ENCODE measurements around the gene HABP4.
"Not testable (repeated sequence)": the region's sequence is repeated elsewhere in the genome, so short reads cannot be mapped to it uniquely, and the experiment has no call there.

The HABP4 gene

DNA sequence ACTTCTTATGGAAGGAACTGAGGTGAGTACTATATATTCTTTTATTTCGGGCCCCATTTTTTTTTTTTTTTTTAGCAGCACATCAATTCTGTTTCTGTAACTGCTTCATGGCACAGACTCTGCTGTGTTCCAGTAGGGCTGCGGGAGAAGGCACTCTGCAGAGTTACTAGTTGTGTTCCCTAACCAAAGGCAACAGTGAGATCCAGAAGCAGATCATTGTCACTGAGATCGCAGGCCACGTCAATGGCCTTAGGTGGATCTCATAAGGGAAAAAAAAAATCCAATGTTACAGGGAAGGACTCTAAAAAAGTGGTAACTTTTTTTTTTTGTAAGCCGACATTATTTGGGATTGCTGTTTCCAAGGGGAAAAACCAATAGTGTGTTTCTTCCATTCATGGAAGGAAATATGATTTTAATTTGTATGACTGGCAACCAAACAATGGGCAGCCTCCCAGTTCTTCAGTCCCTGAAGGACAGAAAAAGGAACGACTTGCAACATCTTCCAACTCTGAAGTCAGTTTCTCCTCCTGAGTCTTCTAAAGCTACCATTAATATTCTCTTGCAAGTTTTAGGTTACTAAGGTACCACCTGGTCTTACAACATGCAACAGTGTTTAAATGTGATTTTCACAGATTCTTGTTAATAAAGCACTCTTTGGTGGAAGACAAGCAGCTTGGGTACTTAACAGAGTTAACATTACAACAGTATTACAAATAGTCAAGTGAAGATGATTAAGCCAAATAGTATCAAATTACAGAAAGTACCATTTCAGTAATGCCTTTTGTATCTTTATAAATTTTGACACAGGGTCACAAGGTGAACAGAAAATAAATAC is 52.8 kb downstream of the HABP4 start:
- TF ChIP-seq GATA1 (IDR thresholded peaks at IDR 0.05; ENCODE audit: low read depth, low read length) (no peak), POLR2A (IDR thresholded peaks at IDR 0.05; ENCODE audit: low read length) (no peak)
- DNase-seq = no peak

DNA sequence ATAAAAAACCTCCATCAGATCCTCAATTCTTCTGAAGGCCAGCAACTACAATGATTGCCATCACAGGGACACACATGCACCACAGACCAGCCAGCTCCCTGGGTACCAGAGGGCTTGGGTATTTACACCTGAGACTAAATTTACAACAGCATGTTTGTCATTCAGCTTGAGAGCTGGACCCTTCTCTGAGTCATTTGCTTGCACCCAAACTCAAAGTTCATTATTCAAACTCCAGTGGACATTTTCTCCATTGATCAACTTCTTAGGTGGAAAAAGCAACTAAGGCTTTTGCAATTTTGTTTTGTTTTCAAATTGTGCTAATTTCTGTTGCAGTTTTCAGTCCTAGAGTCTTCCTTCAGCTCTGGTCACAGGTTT is 53.4 kb downstream of the HABP4 start:
- not testable (repeated sequence) for DNase-seq

DNA sequence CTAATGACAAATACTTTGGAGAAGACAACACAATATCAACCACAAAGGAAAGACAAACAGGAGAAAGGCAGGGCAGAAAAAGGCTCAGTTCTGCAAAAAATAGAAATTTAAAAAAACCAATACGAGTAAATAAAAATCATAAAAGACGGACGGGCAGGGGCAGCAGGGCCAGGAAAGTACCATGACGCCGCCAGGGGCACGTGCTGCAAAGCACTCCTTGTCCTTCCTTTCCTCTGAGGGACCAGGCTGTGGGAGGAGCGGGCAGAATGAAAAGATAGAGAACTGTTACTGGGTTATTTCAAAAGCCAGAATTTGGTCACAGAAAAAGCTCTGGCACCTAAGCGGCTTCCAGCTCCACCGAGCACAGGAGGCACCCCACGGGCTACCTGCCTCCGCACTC is 53.9 kb downstream of the HABP4 start:
- TF ChIP-seq GATA1 (IDR thresholded peaks at IDR 0.05; ENCODE audit: low read depth, low read length) (no peak), POLR2A (IDR thresholded peaks at IDR 0.05; ENCODE audit: low read length) (no peak)
- DNase-seq = no peak

DNA sequence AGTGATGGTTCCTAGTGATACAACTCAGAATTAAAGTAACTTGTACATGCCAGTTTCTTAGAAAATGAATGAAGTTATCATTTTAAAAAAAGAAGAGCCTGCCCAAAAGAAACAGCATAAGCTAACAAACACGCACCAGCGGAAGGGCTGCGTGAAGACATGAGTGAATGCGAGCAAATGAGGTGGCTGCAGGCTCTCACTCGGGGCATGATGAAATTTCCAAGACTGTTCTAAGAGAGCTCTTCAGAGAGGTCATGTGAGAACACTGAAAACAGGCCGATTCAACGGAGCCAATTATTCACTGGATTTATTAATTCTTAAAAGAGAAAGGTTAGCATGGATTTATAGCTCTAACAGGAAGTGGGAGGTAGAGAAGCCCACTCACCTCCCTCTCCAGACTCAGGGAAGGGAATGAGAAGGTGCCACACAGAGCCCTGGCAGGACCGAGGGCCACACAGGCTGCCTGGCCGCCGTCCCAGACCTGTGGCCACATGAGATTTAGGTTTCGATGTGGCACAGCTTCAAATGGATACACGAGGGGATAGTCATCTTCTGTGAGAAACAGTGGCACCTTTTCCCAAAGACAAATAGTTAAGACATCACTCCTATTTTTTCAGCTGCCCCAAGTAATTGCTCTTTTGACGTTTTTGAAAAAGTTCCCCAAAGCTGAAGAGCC is 55.5 kb downstream of the HABP4 start:
- no peak for TF ChIP-seq GATA1 (IDR thresholded peaks at IDR 0.05; ENCODE audit: low read depth, low read length)
- TF ChIP-seq POLR2A (IDR thresholded peaks at IDR 0.05; ENCODE audit: low read length) = no peak
- no peak for DNase-seq

DNA sequence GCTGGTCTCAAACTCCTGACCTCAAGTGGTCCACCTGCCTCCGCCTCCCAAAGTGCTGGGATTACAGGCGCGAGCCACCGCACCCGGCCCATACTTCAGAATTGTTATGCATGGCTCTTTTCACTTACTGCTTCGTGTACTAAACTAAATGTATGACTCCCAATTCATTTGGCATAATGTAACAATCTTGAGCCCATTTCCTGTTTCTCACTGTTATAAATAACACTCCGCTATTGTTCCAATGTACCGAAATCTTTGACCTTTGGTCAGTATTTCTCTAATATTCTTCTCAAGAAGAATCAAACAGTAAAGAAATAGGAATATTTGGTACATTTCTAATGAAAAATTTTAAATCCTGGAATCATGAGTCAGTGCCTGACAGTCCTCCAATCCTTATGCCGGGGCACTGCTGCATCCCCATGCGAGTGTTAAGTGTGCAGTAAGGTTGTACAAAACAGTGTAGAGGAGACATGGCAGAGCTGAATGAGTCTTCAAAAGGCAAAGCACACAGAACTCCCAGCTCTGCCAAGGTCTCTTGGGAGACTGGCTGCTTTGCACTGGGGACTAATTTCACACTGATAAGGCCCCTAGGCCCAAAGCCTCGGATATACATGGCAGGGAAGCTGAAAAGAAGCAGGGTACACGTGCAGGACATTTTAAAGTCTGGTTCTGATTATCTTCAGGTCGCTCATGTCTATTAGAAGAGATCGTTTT is 58.4 kb downstream of the HABP4 start:
- no peak for TF ChIP-seq GATA1 (IDR thresholded peaks at IDR 0.05; ENCODE audit: low read depth, low read length)
- no peak for TF ChIP-seq POLR2A (IDR thresholded peaks at IDR 0.05; ENCODE audit: low read length)
- no peak for DNase-seq

DNA sequence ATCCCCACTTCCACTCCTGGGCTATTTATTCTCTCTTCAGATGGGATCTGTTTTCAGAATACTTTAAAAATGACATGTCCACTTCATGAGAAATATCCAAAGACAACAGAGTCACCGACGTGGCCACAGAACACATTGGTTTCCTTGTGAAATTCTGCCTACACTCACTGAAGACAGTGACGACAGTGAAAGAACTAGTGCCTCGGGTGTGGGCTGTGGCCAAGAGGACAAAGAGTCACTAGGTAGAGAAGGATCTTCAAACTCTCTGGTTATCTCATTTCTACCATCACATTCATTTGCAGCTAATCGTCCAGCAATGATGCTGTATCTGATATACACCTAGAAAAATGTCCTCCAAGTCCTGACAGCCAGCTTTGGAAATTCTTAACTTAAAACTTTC is 59.1 kb downstream of the HABP4 start:
- DNase-seq = no peak
- no peak for TF ChIP-seq POLR2A (IDR thresholded peaks at IDR 0.05; ENCODE audit: low read length)
- TF ChIP-seq GATA1 (IDR thresholded peaks at IDR 0.05; ENCODE audit: low read depth, low read length) = no peak

DNA sequence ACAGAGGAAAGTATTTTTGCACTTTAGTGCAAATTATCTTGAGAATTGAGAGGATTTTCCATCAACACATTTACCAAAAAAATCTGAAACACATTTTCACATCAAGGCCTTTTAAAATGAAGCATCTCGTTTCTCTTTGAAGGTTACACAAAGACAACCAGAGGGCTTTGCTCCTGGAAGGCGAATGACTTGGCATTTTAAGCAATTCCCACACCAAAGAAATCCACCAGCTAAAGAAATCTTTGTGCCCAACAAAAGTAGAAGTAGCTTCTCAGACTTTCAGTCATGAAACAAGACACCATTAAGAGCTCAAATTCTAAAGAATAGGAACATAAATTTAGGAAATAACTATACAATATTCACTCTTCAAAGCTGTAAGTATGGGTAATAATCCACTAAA is 59.9 kb downstream of the HABP4 start:
- DNase-seq = no peak
- TF ChIP-seq POLR2A (IDR thresholded peaks at IDR 0.05; ENCODE audit: low read length) = no peak
- TF ChIP-seq GATA1 (IDR thresholded peaks at IDR 0.05; ENCODE audit: low read depth, low read length) = no peak

DNA sequence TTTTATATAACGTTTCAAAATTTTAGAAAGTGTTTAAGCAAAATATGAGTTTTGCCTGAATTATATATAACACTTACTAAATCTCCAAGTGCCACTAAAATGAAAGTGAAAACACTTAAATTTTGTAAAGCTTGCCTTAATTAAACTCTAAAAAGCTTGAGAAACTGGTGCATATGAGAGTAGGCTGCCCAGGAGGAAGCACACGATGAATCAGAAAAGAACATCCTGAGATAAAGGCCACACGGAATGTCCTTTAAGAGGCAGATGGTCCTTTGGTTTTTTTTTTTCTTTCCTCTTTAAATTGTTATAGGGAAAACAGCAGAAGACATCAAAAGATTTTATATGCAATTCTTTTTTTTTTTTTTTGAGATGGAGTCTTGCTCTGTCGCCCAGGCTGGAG is 60.3 kb downstream of the HABP4 start:
- no peak for TF ChIP-seq POLR2A (IDR thresholded peaks at IDR 0.05; ENCODE audit: low read length)
- TF ChIP-seq GATA1 (IDR thresholded peaks at IDR 0.05; ENCODE audit: low read depth, low read length) = no peak
- DNase-seq = no peak

DNA sequence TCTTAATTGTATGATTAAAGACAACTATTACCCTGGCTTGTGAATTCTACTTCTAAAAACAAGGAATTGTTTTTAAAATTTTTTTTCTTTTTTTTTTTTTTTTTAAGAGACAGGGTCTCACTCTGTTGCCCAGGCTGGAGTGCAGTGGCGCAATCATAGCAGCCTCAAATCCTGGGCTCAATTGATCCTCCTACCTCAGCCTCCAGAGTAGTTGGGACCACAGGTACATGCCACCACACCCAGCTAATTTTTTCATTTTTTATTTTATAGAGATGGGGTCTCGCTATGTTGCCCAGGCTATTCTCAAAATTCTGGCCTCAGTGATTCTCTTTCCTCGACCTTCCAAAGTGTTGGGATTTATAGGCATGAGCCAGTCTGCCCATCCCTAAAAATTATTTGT is 62.3 kb downstream of the HABP4 start:
- no peak for DNase-seq
- TF ChIP-seq GATA1 (IDR thresholded peaks at IDR 0.05; ENCODE audit: low read depth, low read length) (no peak), POLR2A (IDR thresholded peaks at IDR 0.05; ENCODE audit: low read length) (no peak)

DNA sequence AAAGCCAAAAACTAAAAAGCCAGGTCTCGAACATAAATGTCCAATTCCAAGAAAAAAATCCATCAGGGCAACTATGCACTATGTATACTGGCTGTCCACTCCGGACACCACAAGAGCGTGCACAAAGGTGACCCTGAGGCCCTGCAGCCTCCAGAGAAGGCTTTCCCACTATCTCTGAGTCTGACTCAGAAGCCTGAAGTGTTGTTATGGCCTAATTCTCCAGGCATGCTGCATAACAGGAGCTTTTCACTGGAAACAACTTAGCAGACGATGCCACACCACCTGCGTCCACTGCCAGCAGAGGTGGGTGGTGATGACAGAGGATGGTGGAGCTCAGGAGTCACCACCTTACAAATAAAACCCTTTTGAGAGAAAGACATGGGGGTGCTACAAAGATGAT is 63.7 kb downstream of the HABP4 start:
- no peak for TF ChIP-seq GATA1 (IDR thresholded peaks at IDR 0.05; ENCODE audit: low read depth, low read length)
- TF ChIP-seq POLR2A (IDR thresholded peaks at IDR 0.05; ENCODE audit: low read length) = no peak
- no peak for DNase-seq

DNA sequence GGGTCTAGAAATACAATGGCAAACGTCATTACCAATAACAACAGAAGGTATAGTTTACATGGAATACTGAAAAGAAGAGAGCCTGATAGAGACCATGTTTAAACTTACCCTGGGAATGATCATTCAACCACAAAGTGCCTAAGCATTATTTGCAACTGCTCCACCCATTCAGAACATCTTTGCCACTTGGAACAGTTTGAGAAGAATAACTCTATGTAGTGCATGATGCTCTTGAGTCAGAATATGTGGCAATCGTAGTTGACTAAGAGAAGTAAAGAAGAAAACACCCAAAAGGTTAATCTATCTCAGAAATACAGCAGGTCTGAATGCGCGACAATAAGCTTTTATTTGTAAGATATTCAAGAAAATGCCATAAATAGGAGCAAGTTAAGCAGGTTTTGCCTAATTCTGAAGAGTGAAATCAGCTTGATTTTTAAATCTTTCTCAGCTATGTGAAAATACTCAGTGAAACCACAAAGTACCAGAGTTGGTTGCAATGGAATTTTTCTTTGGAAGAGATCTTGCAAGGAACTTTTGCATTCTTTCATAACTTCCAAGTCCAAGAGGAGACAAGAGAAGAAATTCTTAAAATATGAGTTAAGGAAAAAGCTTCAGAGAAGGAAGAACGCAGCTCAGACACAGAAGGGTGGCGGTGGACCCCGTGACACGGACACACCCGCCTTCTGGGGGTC is 64.3 kb downstream of the HABP4 start:
- no peak for DNase-seq
- TF ChIP-seq POLR2A (IDR thresholded peaks at IDR 0.05; ENCODE audit: low read length) (no peak), GATA1 (IDR thresholded peaks at IDR 0.05; ENCODE audit: low read depth, low read length) (no peak)

DNA sequence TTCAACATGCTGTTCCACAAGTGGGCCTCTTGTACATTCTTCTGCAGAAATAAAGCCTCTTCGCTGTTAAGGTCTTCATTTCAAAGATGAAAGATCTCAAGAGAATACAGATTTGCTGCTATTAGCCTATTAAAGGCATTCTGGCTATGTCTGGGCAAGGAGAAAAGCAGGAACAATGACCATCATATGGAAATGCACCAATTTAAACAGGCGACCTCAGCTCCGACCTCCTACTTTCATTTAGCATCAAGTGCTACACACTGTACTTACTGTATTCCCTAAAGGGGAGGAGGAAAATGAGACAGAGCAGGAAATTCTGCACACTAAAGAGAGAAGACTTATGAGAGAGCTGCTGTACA is 64.8 kb downstream of the HABP4 start:
- TF ChIP-seq GATA1 (IDR thresholded peaks at IDR 0.05; ENCODE audit: low read depth, low read length) (no peak), POLR2A (IDR thresholded peaks at IDR 0.05; ENCODE audit: low read length) (no peak)
- no peak for DNase-seq

DNA sequence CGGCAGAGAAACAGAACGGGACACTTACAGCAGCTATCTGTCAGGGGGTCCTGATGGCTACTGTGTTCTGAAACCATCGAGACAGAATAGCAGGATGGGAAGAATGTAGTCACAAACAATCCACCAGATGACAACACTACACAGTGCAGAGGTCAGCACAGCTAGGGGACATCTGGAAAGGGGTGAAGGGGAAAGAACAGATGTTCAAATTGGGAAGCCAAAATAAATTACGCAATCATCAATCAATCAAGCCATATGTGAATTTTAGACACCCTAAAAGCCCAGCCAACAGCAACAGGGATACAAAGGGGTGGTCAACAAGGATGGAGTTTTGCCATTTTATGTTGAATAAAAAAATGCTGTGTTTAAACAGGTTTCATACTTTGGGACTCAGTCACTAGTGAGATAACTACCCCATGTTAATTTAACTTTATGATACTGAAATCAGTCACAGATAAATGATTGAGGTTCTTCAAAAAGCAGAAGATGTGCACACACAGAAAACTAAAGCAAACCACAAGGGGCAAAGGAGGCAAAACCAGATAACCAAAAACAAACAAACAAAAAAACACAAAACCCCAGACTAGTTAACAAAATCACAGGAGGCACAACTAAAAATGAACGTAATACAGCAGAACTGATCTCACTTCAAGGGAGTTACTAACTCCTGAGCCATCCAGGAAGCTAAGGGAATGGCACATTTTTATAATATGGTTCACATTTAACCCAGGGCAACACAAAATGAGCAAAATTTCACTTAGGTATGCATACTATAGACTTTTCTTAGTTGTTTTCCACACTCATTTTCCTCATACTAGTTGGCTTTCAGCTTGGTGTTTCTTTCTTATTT is 65.9 kb downstream of the HABP4 start:
- TF ChIP-seq GATA1 (IDR thresholded peaks at IDR 0.05; ENCODE audit: low read depth, low read length) (no peak), POLR2A (IDR thresholded peaks at IDR 0.05; ENCODE audit: low read length) (no peak)
- no peak for DNase-seq

Data from erythroblast (primary cell).